Measurements from ENCODE around the gene CCIN. TPM values are rescaled to one million over a fixed set of nuclear protein-coding genes. Genes with fewer than 3 reads are reported as not detected.

Gene CCIN
- total RNA-seq, 2 experiments from 2014 or later: not detected

DNA sequence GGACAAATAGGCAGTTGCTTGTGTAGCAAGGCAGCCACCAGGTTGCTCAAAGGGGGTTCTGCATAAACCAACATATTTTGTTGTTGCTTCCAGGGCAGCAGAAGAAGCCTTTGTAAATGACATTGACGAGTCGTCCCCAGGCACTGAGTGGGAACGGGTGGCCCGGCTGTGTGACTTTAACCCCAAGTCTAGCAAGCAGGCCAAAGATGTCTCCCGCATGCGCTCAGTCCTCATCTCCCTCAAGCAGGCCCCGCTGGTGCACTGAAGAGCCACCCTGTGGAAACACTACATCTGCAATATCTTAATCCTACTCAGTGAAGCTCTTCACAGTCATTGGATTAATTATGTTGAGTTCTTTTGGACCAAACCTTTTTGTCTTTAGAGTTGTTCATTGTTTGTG is 42.3 kb downstream of the CCIN start:
- peaks cover 46% of the 10 kb centered on the region for H3K4me1 Mint-ChIP-seq
- no peak overlapping the region for H3K4me3 Mint-ChIP-seq
- peaks cover 25% of the 10 kb centered on the region for H3K36me3 Mint-ChIP-seq
- no peaks in the 10 kb centered on the region for H3K9me3 Mint-ChIP-seq
- no peak for DNase-seq
- peak overlapping the region; percentile 23 for H3K27ac Mint-ChIP-seq
- no peaks in the 10 kb centered on the region for H3K27me3 Mint-ChIP-seq

DNA sequence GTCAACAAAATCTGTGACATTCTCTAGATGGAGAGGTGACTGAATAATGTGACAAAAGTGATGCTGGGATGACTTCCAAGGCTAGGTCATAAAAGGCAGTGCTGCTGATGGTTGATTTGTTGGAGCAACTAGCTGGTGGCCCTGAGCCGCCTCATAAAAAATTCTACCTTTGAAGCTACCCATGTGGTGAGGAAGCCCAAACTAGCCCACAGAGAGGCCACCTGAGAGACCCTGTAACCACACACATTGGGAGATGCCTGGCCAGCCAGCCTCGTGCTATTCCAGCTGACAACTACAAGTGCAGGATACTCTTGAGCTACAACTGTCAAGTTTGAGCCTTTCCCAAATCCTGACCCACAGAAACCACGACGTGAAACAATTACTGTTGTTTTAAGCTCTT is 44.2 kb downstream of the CCIN start:
- Mint-ChIP-seq H3K4me3 (no peak overlapping the region), H3K4me1 (peaks cover 40% of the 10 kb centered on the region), H3K27me3 (no peaks in the 10 kb centered on the region), H3K27ac (no peak overlapping the region), H3K36me3 (peaks cover 28% of the 10 kb centered on the region), H3K9me3 (no peaks in the 10 kb centered on the region)
- no peak for DNase-seq

DNA sequence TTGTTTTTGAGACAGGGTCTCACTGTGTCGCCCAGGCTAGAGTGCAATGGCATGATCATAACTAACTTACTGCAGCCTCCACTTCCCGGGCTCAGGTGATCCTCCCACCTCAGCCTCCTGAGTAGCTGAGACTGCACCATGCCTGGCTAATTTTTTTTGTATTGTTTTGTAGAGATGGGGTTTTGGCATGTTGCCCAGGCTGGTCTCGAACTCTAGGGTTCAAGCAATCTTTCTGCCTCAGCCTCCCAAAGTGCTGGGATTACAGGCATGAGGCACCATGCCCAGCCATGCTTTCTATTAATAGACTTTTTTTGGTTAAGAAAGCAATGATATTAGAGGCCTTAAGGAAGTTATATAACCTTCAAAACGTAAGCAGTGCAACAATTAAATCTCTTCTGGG is 44.8 kb downstream of the CCIN start:
- H3K9me3 Mint-ChIP-seq: no peaks in the 10 kb centered on the region
- DNase-seq: no peak
- H3K4me3 Mint-ChIP-seq: no peak overlapping the region
- H3K36me3 Mint-ChIP-seq: peaks cover 28% of the 10 kb centered on the region
- H3K27me3 Mint-ChIP-seq: no peaks in the 10 kb centered on the region
- H3K27ac Mint-ChIP-seq: no peak overlapping the region
- peaks cover 43% of the 10 kb centered on the region for H3K4me1 Mint-ChIP-seq

DNA sequence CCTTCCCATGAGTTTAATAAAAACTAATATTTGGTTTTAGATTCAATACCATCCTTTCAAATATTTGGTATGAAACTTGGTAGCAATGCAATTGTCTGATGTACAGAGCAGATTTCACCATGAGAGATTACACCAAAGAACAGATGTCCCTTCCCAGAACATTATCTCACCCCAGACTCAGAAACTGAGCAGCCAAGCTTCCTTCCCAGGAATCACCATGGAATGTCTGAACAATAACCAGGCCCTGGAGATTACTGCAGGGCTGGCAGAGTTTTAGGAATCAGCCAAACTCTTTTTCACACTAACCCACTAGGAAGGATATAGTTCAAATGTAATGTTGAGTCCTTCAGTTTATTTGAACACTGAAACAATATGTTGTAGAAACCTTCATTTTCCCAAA is 45.4 kb downstream of the CCIN start:
- no peak overlapping the region for H3K4me3 Mint-ChIP-seq
- no peak overlapping the region for H3K27ac Mint-ChIP-seq
- no peaks in the 10 kb centered on the region for H3K27me3 Mint-ChIP-seq
- H3K9me3 Mint-ChIP-seq: no peaks in the 10 kb centered on the region
- peaks cover 23% of the 10 kb centered on the region for H3K36me3 Mint-ChIP-seq
- H3K4me1 Mint-ChIP-seq: peaks cover 41% of the 10 kb centered on the region
- DNase-seq: no peak

DNA sequence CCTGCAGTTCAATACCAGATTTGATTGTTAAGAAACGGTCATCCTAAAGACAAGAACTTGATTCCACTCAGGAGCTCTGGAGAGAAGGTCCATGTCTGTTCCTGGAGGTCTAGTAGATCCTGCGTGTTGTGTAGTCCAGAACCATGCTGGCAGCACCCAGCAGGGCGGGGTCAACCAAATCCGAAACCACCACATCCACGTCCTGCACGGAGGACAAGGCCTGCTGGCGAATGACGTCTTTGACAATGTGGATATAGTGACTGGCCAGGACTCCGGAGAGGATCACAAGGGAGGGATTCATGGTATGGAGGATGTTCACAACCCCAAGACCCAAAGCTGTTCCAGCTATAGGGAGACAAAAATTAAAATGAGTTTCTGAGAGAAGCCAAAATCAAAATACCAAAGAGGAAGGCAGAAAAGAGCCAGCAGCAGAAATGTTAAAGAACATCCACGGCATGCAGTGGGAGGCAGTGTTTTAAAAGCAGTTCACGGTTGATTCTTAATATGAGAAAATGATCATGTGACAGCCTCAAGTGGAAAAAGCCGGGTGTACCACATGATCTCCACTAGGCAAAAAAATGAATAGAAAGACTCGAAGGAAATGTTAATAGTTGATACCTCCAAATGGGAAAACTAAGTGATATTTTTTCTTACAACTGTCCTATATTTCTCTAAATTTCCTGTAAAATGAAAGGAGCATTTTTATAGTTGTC is 48.2 kb downstream of the CCIN start:
- no peak for DNase-seq
- Mint-ChIP-seq H3K27me3 (no peaks in the 10 kb centered on the region), H3K4me3 (no peak overlapping the region), H3K36me3 (peaks cover 23% of the 10 kb centered on the region), H3K27ac (peak overlapping the region; percentile 79), H3K9me3 (peaks cover 1% of the 10 kb centered on the region), H3K4me1 (peaks cover 31% of the 10 kb centered on the region)

DNA sequence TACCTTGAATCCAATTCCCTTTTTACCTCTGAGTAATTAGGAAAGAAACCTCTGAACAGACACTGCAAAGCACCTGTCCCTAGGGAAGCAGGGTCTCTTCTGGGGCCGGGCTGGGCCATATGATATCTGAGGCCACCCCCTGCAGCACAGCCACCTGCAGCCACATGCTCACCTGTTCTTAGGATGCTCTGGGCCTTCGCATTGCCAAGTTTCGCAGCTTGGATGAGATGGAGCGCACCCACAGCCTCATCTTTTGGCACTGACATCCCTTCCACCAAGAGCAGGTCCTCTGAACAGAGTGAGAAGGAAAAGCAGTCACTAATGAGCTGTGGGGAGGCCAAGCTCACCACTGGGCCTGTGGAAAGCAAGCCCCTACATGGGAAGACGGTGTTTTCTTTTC is 48.8 kb downstream of the CCIN start:
- H3K4me1 Mint-ChIP-seq: peaks cover 30% of the 10 kb centered on the region
- H3K4me3 Mint-ChIP-seq: no peak overlapping the region
- H3K27me3 Mint-ChIP-seq: no peaks in the 10 kb centered on the region
- DNase-seq: no peak
- H3K9me3 Mint-ChIP-seq: peaks cover 7% of the 10 kb centered on the region
- H3K27ac Mint-ChIP-seq: peak overlapping the region; percentile 79
- peaks cover 29% of the 10 kb centered on the region for H3K36me3 Mint-ChIP-seq

DNA sequence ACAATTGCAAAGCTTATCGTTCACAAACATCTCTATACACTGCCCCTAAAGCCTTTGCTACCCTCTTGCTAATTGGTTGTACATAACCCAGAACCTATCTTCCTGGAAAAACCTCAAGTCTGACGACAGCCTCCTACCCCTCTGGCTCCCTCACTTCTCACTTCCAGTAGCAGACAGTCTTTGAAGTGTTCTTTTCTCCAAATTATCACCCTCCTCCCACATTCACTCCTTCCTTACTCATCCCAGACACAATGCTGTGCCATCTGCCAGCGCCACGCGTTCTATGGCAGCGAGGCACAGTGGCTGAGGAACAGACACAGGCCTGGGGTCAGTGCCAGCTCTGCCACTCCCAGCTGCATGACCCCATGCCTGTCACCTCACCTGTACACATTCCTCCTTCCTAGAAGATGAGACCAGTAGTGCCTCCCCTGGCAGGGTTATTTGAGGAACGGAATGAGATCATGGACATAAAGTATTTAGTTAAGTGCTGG is 49.3 kb downstream of the CCIN start:
- peak; percentile 16 for DNase-seq
- Mint-ChIP-seq H3K4me1 (peaks cover 26% of the 10 kb centered on the region), H3K4me3 (peak overlapping the region; percentile 35), H3K27me3 (no peaks in the 10 kb centered on the region), H3K27ac (peak overlapping the region; percentile 79), H3K9me3 (peaks cover 8% of the 10 kb centered on the region), H3K36me3 (peaks cover 31% of the 10 kb centered on the region)

Other genes with a start within 250 kb of the CCIN start
- gene OR2S2, start 211.2 kb upstream of the CCIN start, total RNA-seq: not detected
- gene RECK, start 132.5 kb upstream of the CCIN start, total RNA-seq: 1 to 10 TPM; 4.4 to 5.2 TPM
- gene GLIPR2, start 32.7 kb upstream of the CCIN start, total RNA-seq: 1 to 10 TPM; 5.3 to 6.6 TPM
- gene CLTA, start 21.5 kb downstream of the CCIN start, total RNA-seq: 100 to 1,000 TPM; 165 to 166 TPM
- 10 to 100 TPM; 12.6 to 13.3 TPM for gene GNE, start 89.1 kb downstream of the CCIN start, total RNA-seq
- gene RNF38, start 230.9 kb downstream of the CCIN start, total RNA-seq: 10 to 100 TPM; 37.0 to 40.2 TPM

All from activated naive CD8-positive, alpha-beta T cell treated with anti-CD3 and anti-CD28 coated beads for 36 hours (primary cell).